ENCODE results near the gene TNK2.
"Not testable (repeated sequence)": the region's sequence is repeated elsewhere in the genome, so short reads cannot be mapped to it uniquely, and the experiment has no call there.

Gene TNK2

DNA sequence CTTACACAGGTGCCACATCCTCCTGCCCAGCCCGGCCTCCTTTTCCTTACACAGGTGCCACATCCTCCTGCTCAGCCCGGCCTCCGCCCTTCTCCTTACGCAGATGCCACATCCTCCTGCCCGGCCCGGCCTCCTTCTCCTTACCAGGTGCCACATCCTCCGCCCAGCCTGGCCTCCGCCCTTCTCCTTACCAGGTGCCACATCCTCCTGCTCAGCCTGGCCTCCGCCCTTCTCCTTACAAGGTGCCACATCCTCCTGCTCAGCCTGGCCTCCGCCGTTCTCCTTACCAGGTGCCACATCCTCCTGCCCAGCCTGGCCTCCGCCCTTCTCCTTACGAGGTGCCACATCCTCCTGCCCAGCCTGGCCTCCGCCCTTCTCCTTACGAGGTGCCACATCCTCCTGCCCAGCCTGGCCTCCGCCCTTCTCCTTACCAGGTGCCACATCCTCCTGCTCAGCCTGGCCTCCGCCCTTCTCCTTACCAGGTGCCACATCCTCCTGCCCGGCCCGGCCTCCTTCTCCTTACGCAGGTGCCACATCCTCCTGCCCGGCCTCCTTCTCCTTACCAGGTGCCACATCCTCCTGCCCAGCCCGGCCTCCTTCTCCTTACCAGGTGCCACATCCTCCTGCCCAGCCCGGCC lies 92.0 kb downstream of the TNK2 start:
- not testable (repeated sequence) for DNase-seq

DNA sequence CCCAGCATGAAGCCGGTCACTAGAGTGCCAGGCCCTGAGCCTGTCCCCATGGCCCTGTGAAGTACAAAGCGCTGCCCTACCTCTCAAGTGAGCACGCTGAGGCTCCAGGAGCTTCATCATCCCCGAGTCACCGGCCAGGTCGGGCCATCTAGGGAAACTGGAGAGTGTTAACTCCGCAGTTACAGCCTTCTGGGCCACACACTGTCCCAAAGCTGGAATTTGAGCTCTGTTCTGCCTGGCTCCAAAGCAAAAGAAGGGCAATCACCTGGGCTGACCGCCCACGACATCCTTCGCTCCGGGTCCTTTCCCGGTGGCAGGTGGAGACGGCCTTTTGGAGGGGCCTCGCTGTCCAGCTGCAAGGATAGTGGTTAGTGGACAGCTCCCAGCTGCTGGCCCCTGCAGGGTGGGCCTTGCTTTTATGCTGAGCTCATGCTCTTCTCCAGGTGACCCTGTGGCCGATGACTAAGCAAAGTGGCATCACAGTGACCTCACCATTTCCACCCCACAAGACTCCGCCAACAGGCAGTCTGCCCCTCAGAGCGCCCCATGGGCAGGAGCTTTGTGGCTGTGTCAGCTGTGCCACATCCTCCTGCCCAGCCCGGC lies 93.1 kb downstream of the TNK2 start:
- DNase-seq, result no peak

DNA sequence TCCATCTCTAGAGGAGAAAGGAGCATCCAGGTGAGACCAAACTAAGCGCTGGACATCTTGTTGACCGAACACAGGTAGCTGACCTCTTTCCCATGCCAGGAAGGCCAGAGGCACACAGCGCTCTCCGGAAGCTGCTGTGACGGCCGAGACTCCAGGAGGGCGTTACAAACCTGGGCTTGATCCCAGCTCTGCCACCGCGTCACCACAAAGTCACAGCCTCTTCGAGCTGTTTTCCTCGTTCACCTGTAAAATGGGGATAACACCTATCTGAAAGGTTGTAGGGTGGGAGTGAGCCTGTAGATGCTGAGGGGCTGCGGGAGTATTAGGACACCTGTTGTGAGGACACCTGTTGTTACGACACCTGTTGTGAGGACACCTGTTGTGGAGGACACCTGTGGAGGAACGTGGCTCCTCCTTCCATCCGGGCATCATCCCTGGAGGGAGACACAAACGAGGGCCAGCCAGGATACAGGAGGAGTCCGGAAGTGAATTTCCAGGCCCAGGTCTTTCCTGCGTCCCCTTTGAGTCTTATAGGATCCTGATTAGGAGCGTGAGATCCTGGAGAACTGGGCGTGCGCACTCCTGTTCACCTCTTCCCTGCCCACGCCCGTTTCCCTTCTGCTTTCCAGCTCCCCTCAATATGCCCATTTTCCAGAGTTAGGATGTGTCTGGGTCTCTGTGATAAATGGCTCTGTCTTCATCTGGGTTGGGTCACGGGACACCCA lies 94.3 kb downstream of the TNK2 start:
- DNase-seq, result no peak
